ENCODE results near the gene MAPK1IP1L.
"Not testable (repeated sequence)": the region's sequence is repeated elsewhere in the genome, so short reads cannot be mapped to it uniquely, and the experiment has no call there.

MAPK1IP1L gene

GRCh38 chr14:55057919-55058318, 6.5 kb downstream of the MAPK1IP1L start:
- no peak for DNase-seq

DNA sequence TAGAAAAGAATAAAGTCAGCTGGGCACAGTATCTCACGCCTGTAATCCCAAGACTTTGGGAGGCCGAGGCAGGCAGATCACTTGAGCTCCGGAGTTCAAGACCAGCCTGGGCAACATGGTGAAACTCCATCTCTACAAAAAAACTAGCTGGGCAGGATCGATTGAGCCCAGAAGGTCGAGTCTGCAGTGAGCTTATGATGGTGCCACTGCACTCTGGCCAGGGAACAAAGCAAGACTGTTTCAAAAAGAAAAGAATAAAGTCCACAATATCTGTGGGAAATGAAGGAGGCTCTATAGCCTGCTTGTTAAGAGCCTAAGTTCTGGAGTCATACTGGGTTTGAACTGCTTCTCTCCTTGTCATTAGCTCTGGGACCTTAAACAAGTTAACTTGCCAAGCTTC, 7.9 kb downstream of the MAPK1IP1L start:
- no peak for DNase-seq

DNA sequence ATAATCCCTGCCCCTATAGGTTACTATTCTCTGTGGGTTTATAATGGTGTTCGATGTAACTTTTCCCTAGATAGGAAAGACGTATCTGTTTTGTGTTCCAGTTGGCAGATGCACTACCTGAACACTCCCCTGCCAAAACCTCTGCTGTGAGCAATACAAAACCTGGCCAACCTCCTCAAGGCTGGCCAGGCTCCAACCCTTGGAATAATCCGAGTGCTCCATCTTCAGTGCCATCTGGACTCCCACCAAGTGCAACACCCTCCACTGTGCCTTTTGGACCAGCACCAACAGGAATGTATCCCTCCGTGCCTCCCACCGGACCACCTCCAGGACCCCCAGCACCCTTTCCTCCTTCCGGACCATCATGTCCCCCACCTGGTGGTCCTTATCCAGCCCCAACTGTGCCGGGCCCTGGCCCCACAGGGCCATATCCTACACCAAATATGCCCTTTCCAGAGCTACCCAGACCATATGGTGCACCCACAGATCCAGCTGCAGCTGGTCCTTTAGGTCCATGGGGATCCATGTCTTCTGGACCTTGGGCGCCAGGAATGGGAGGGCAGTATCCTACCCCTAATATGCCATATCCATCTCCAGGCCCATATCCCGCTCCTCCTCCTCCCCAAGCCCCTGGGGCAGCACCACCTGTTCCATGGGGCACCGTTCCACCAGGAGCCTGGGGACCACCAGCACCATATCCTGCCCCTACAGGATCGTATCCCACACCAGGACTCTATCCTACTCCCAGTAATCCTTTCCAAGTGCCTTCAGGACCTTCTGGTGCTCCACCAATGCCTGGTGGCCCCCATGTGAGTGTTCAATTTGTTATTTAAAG, 11.3 kb downstream of the MAPK1IP1L start:
- DNase-seq = no peak

DNA sequence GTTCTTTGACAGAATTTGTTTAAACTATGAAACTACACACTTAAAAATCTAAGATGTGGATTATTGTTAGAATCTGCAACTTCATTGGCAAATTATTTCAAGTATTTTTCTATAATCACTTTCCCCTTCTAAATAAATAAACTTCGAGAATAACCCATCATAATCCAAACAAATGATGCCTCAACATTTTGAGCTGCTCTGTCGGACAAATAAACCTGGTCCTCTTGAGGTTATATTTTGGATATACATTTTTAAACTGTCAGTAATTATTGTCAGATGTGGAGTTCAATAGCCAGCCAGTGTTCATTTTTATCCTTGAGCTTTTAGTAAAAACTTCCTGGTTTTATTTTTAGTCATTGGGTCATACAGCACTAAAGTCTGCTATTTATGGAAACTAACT, 13.4 kb downstream of the MAPK1IP1L start:
- DNase-seq = not testable (repeated sequence)

- DNase-seq = no peak
These were observed 14.0 kb downstream of the MAPK1IP1L start for GRCh38 chr14:55065411-55065810.

- DNase-seq = no peak
These were observed 14.8 kb downstream of the MAPK1IP1L start for GRCh38 chr14:55066223-55066622.

- no peak for DNase-seq
These were observed 19.5 kb downstream of the MAPK1IP1L start for GRCh38 chr14:55070981-55071411.

DNA sequence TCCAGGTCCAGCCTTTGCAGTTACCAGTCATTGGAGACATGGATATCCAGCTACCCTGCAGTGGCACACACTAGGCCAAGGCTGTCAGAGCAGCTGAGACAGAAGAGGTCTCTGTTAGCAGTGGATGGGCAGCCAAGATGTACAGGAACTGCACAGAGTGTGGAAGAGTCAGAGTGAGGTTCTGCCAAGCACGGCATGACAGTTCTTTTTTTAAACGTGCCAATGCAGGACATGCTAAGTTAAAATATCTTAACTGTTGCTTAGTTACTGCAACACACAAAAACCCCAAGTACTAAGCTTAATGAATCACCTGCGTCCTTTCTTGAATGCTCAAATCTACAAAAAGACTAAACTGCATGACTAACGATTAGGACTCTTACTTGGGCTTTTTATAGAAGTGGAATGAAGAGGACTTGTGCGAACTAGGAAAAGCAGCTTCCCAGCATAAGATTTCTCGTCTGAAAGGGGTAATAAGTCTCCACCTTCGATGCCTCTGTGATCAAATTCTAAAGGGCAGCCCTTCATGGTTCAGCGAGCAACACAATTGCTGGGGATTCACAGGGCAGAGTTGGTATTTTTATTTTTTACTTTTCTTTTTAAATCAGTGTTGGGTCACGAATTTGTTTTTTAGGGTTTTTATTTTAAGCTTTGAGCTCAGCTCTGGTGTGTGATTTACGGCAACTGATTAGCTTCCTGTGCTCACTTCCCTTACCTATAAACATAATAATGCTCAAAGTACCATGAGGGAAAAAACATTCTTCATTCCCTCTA, 20.6 kb downstream of the MAPK1IP1L start:
- no peak for DNase-seq

- no peak for DNase-seq
These were observed 22.4 kb downstream of the MAPK1IP1L start for GRCh38 chr14:55073856-55074255.

- no peak for DNase-seq
These were observed 23.2 kb downstream of the MAPK1IP1L start for GRCh38 chr14:55074662-55075061.

DNA sequence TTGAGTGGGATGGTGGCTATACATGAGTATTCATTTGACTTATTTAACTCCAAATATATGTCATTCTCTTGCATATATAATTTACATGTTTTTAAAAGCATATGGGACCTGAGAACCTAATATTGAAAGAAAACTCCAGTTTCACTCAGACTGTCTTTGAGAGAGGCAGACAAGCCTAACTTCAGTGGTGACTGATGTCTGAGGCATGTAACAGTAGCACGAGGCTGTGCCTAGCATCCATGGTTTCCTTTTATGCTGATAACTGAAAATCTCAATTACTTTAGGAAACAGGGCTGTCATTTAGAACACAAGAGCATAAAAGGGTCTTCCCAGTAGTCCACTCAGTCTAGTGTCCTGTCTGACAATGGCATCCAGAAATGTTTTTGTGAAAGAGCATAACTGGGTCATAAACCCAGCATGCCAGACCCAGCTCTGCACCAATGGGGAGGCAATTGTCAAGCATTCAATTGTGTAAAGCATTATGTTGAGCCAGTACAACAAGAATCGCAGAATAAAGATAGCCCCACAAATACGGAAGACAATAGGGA, 24.3 kb downstream of the MAPK1IP1L start:
- no peak for DNase-seq

GRCh38 chr14:55077170-55078151, 26.0 kb downstream of the MAPK1IP1L start:
- DNase-seq = no peak

GRCh38 chr14:55079961-55080360, 28.5 kb downstream of the MAPK1IP1L start:
- DNase-seq = not testable (repeated sequence)

DNA sequence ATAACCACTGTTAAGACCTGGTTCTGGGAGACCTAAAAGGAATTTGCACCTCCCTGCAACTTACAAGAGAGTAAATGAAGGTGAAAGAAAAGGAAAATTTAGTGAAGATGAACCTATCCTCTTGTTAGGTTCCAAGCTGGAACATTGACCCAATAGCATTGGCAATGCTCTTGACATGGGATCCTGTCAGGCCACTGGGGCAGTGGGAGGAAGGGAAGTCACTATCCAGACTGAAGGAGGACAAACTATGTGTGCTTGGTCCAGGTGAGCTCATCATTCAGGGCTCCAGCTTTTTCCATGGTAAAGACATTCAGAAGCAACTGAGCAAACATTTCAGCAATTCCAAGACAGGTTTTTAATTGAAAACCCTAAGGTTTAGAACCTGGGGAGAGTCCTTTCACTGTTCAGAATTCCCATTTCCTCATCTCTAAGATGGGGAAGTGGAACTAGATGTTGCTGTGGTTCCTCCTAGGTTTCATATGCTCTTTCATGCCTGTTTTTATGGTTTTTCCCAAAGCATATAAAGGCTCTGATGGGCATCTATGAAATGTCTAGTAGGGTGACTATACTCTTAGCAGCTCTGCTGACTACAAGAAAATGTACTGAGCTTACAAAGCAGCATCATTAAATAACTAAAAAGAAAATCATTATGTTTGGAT, 33.1 kb downstream of the MAPK1IP1L start:
- no peak for DNase-seq

GRCh38 chr14:55085060-55085660, 33.7 kb downstream of the MAPK1IP1L start:
- no peak for DNase-seq

DNA sequence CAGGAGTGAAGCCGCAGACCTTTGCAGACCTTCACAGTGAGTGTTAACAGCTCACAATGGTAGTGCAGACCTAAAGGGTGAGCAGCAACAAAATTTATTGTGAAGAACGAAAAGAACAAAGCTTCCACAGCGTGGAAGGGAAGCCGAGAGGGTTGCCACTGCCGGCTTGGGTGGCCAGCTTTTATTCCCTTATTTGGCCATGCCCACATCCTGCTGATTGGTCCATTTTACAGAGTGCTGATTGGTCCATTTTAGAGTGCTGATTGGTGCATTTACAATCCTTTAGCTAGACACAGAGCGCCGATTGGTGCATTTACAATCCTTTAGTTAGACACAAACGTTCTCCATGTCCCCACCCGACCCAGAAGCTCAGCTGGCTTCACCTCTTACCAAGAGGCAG, 35.5 kb downstream of the MAPK1IP1L start:
- no peak for DNase-seq

DNA sequence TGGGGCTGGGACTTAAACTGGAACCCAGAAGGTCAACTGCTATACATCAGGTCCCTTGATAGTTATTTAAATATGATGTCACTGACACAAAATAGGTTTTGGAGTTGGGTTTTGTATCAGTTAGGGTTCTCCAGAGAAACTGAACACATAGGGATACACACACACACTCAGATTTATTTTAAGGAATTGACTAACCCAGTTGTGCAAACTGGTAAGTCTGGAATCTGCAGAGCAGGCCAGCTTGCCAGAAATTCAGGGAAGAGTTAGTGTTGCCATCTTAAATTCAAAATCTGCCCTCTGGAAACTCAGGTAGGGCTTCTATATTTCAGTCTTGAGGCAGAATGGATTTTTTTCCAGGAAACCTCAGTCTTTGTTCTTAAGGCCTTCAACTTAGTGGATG, 36.9 kb downstream of the MAPK1IP1L start:
- DNase-seq = no peak

DNA sequence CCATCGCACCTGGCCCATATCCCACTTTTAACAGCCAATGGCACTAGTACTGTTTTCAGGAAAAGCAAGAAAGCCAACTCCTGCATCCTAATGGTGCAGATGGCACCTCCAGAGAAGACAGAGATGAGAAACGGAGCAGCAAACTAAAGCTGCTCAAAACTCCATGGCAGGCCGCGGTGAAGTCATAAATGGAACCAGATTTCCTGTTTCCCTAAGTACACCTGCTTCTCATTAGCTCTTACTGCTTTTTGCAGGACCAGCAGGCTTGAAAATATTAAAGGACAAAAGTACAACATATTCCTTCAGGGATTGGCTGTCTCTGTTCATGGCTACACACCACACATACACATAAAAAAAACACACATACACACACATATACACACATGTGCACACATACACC, 40.9 kb downstream of the MAPK1IP1L start:
- DNase-seq = no peak

- DNase-seq = no peak
These were observed 43.1 kb downstream of the MAPK1IP1L start for GRCh38 chr14:55094292-55095157.

DNA sequence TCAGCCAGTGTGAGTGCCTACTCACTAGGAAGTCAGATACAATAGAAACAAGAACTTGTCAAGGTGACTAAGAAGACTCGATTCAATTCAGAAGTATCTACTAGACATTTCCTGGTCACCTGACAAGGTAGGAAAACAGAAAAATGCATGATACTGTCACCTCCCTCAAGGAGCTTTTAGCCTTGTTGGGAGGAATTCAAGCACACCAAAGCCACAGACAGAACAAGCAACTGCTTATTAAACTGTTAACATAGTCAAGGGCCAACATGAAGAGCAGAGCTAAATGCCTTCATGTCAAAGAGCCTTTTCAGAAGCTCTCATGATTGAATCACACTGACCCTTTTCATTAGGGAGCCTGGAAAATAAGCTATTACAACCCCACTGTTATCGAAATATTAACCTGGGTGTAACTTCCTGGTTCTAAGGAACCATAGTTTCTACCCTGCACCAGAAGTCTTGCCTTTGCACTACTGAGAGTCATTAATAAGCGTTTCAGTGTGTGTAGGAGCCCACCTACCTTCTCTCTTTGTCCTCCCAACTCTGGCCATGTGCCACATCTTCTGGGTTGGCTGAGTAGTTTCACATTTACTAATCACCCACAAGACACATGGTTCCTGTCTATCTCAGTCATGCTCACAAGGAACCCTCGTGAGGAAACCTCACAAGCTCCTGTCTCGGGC, 46.6 kb downstream of the MAPK1IP1L start:
- no peak for DNase-seq

All from activated gamma-delta T cell (primary cell).